NCI-H2107 treated with DMSO at 0.1 percent for 48 hours (cell line): ENCODE measurements around the gene RALGPS1.

Experiments
- DNase-seq: peaks from one replicate; lab custom pipeline; 2025; ENCODE audit not compliant: unreplicated experiment; lab: John Stamatoyannopoulos, UW

Gene RALGPS1

DNA sequence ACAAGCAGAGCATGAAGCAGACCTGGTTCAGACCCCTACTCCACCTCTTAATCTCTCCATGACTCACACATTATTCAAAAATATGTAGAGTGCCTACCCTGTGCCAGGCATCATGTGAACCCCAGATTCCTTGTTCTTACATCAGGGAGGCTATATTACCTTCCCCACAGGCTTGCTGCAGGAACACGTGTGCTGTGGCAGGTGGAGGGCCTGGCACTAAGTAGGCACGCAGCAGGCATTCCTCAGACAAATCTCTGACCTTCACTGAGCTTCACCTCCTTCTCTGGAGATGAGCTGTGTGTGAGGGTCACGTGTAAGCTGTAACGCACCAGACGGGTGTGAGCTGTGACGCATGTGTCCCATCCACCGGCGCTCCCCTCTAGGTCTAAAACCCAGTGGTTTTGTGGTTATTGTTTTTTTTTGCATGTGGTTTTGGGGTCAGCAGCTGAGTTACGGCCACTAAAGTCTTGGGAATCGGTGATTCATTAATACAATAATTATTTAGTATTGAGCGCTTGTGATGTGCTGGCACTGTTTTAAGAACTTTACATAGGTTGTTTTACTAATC lies 177.5 kb downstream of the RALGPS1 start:
- no peak for DNase-seq

DNA sequence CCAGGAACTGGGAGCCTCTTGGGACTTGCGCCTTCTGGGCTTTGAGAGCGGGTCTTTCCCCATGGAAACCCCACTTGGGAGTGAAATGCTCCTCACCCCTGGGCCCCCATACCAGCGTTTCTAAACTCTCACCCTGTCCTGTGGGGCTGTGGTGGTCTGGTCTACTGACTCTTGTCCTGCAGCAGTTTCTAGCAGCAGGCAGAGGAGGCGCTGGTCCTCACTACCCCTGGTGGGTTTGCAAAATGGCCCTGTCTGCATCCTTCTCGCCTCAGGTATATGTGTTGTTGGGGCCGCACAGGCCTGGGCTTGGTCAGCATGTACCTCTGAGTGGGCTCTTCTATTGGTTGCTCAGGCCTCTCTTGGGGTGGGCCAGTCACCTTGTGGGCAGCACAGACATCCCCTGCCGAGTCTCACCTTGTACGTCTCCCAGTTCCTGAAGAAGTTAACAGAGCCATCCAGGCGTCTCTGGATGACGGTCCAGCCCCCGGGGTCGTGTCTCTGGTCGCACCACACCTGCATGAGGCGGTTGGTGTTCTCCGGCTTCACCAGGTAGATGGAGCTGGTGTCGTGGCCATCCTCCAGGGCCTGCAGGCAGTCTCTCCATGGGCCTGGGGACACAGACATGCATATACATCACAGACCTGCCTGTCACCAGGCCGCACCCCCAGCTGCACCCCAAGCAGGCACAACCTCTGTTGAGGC lies 178.9 kb downstream of the RALGPS1 start:
- no peak for DNase-seq

DNA sequence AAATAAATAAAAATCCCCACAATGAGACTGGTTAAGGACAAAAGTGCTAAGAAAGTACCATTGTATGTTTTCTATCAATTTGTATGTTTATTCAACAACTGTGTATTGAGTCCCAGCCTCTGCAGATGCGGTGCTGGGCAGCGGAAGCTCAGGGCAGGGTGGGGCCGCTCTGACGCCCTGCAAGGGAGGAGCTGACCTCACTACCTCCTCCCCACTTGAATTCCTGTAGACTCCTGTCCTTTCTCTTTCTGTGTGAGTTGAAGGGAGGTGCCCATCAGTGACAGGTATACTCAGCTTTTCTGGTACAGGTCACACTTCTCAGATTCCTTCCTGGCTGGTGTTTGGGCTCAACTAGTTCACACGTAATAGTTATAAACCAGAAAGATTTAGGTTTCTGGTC lies 180.8 kb downstream of the RALGPS1 start:
- no peak for DNase-seq

DNA sequence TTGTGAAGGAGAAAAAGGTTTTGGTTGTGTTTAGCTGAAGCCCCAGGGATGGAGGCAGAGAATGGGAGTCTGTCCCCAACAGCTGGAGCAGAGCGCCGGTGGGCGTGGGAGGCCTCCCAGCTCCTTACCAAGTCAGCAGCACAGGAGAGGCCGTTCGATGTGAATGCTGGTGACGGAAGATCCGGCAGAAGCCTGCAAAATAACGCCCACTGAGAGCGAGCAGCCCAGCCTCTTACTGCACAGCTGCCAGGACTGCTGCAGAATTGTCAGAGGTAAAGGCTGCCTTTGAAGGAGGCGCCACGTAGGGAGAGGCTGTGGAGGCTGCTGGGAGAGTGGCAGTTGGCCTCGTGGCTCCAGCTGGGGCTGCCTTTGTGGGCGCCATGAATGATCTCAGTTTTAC lies 181.6 kb downstream of the RALGPS1 start:
- no peak for DNase-seq

DNA sequence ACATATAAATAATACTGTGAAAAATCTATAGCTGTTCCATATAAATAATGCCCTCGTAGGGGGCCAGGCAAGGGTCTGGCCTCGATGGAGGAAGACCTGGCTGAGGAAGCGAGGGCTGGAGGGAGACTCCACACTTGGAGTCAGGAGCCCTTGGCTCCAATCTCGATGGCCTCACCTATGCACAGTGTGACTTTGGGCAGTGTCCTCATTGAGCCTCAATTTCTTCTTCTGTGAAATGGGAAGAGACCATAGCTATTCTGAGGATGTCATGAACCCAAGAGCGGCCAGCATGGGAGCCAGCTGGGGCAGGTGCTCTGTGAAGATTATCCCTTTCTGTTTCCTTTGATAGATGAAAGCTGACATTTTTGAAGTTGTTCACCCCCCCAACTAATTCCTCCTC lies 183.1 kb downstream of the RALGPS1 start:
- DNase-seq, result no peak

DNA sequence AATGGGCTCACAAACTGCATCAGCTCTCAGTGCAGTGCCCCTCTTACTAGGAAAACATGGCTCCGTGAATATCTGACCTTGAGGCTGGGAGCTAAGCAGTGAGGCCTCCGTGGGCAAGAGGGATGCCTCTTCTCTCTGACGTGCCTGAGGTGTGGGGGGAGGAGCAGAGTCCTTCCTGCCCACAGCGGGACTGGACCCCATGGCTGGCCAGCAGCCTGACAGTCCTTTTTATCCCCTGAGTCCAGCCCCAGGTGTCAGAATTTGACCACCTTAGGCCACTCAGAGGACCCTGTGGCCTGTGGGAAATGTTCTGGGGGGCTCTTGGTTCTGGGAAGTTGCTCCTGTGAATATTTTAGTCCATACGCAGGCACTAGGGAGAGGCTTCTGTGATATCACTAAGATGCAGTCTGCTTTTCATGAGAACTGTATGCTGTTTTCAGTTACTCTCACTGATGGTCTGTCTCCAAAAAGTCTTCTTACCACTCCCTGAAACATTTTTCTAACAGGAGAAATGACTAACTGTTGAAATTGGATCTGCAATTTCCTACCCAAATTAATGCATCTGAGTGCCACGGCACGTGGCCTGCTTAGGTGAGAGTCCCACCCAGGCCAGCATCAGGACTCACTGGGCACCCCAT lies 184.5 kb downstream of the RALGPS1 start:
- no peak for DNase-seq

DNA sequence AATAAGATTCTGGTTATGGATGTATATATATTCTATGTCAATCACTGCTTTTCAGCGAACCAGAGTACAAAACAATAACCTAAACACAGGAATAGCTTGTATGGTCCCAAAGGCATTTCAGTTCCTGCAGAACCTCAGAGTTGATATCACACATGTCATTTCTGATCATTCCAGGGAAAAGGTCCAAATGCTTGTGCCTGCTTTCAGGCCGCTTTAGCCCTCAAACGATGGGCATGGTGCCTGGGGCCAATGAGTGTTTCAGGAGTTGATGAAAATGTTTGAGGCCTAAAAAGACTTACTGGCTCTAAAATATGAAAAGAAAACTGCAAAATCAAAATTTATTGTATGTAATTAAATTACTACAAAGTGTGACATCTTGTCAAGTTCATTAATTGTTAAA lies 185.1 kb downstream of the RALGPS1 start:
- no peak for DNase-seq

DNA sequence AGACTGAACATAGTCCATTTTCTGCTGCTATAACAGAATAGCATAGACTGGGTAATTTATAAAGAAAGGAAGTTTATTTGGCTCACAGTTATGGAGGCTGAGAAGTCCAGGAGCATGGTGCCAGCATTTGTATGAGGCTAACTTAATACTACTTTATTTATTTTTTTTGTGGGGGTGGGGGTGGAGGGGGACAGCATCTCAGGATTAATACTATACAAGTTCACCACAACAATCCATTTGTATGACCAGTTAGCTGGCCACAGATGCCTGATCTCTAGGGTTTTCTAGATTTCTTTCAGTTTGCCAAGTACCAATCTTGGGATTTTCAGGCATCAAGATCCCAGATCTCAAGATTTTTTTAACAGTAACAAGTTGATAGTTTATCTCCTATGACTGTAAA lies 187.6 kb downstream of the RALGPS1 start:
- DNase-seq, result no peak

DNA sequence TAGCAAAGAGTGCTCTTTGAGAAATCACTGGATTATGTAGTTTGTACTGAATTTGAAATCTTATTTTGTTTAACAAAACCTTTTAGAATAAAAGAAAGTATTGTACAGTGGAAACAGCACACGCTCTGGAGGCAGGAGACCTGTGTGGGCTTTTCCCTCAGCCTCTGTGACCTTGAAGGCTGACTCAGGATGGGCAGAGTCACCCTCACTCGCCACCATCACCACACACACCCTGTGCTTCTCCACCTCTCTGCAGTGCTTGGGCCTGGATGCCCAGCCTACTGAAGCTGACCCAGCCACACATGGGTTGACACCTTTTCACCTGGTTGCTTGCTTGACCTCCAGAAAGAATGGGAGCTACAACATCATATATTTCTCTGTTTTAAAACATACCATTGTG lies 188.2 kb downstream of the RALGPS1 start:
- DNase-seq, result no peak

DNA sequence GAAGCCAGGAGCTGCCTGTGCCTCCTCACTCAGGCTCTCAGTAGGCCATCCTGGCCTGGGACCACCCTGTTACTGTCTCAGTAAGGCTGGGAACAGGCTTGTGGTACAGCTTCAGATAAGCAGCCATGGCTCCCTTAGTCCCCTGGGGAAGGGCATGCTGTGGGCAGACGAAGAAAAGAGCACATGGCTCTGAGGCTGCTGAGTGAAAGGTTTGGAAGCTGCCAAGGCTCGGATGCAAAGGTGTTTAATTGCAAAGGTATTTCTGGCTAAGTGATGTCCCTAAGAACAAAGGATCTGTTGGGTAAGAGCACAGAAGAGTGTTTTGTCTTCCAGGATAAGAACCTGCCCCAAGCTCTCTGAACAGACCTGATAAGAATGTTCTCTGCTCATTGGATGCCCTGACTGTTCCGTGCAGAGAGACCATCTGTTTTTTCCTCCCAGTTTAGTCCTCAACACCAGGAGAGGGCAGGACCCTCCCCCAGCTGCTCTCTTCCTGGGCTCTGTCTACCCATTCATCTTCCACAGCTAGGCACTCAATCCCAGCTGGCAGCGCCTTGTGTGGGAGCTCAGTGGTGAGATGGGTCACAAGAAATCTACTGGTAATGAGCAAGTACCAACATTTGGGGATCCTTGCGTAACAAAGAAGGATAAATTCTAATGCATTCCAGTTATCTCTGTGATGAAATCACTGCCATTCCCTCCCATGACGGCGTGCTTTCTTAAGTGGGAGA lies 190.2 kb downstream of the RALGPS1 start:
- no peak for DNase-seq

DNA sequence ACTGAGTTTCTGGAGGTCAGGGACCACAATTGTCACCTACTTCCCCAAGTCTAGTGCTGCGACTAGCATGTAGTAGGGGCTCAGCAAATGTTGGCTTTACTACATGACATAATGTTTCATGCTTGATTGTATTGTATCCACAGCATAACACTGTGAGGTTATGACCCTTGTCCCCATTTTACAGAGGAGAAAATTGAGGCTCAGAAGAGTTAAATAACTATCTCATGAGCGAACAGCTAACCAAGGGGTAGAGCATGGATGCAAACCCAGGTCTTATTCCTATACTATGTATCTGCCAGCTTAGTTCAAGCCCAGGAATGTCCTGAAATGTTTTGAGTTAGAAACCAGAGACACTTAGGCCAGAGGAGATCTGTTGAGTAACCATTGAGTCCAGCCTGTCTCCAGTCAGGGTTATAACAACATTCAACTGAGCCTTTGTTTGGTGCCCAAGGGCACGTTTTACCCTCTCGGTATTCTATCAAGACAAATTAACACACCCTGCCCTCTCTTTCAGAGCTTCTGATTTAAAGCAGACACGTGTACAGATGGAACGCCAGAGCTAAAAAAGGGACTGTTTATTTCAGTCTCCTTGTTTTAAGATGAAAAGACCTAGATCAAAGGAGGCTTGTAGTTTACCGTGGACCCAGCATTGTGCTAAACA lies 191.4 kb downstream of the RALGPS1 start:
- DNase-seq, result no peak

DNA sequence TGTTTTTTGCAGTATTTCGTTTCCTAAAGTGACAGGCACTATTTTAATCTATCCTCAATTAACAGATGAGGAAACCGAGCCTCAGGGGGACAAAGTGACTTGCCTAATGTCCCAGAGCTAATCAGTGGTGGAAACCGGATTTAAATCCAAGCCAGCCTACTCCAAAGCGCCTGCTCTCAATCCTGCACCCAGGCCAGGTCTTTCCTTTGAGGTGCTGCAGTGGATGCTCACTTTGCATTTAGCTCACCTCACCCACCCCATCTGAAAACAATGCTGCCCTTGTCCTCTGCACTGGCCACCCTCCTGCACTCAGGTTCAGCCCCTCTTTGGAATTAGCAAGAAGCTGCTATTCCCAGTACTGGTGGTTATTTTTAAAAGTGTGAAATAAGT lies 191.9 kb downstream of the RALGPS1 start:
- DNase-seq, result no peak

DNA sequence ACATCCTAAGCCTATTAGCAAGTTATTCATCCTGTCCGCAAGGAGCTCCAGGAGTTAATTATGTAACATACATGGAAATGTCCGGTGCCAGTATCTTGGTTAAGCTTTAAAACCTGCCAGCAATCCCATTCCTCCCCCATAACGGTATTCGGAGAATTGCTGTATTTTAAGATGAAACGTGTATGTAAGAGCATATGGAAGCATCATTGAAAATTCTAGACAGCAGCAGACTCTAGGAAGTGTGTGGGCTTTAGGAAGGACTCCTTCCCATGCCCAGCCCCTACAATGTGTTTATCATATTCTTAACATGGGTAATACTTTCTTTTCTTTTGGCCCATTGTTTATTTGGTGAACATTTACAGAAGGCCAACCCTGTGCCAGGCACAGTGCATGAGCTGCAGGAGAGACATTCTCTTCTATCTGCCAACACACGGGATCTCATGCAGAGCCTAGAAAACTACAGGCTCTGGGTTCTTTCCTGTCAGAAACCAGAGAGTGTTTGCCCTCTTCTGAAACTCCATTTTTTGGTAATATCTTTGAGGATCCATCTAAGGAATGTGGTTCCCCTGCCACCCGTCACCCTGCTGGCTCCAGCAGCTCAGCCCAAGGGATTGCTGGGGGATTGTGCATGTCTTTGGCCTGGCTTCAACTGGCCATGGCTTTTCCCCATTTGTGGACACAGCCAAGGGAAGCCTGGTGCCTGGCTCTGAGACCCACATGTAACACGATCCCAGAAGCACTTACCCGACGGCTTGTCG lies 192.8 kb downstream of the RALGPS1 start:
- no peak for DNase-seq

DNA sequence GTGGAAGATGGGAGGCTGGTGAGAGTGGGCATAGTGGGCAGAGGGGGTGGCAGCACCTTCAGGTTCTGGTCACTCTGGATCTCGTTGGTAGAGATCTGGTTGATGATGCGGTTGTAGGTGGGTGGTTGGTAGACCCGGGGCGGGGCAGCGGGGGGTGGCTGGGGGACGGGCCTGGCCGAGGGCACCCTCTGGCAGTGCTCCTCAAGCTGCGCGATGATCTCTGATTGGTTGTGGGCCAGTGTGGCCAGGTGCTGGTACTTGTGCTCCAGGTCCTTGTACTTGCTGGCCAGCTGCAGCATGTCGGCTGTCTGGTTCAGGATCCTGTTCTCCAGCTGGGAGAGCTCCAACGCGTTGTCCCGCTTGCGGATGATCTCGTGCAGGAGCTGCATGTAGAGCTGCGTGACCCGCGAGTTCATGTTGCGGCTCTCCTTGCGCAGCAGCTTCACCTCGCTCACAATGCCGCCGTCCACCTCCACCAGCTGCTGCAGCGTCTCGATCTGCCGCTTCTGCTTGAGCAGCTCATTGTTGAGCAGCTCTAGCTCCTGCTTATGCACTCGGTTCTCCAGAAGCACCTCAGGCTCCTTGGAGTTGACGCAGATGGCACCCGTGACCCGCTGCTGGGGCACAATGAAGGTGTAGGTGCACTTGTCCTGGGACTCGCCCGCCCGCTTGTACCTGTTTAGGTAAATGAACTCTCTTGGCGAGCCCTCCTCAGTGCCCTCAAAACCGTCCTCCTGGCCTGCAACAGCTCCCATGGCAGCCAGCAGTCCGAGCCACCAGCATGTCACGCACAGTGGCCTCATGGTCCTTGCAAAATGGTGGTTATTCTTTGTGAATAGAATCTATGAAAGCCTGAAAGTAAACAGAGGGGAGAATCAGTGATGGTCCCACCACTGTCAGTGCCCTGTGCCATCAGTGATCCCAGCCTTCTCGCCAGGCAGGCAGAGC lies 193.6 kb downstream of the RALGPS1 start:
- DNase-seq, result no peak

DNA sequence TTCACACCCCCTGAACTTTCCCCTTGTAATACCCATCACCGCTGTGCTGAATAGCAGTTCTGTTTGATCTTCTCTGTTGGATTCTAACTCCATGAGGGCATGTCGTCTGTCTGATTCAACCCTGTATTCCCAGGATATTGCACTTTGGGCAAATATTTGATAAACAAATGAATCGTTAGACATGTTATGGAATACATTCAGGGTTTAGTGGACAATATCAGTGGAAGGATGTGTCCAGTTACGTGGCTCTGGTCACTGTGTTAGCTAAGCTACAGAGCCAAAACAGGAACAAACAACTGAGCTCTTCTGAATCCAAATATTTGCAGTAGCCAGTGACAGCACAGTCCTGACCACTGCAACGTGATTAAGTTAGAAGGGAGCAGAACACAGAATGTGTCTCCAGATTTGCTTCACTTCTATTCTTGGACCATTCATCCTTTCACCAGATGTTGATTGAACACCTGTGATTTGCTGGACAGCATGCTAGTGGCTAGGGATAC lies 194.7 kb downstream of the RALGPS1 start:
- no peak for DNase-seq

DNA sequence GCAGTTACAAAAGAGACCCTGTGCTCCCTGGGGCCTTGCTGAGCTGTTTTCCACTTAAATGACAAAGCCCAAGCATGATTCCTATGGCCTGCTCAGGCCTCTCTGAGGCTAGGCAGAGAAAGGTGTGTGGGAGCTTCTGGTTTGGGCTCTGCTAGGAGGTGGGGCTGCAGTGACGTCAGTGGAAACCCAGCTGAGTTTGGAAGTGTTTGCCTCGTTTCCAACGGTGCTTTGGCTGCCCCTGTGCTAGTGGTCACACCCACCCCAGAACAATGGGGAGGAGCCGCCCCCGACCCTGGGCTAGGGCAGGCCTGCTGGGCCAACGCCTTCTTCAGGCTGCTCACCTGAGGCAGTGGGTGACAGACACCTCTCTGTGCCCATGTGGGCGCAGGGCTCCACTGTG lies 197.5 kb downstream of the RALGPS1 start:
- no peak for DNase-seq

DNA sequence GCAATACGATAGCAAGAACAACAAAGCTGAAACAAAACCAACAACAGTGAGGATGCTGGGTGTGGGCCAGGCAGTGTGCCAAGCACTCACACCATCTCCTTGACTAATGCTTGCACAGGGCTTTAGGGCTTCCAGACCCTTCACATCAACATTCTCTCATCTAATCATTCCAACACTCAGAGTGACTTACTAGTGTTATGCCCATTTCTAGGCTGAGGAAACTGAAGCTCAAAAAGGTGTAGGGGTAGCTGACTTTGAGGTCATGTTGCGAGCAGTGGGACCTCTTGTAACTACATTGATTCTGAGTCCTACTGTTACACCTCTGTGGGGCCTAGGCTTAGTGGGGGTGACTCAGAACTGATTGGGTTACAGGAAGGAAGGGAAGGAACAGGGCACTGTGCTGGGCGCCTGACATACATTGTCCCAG lies 198.2 kb downstream of the RALGPS1 start:
- DNase-seq, result no peak

DNA sequence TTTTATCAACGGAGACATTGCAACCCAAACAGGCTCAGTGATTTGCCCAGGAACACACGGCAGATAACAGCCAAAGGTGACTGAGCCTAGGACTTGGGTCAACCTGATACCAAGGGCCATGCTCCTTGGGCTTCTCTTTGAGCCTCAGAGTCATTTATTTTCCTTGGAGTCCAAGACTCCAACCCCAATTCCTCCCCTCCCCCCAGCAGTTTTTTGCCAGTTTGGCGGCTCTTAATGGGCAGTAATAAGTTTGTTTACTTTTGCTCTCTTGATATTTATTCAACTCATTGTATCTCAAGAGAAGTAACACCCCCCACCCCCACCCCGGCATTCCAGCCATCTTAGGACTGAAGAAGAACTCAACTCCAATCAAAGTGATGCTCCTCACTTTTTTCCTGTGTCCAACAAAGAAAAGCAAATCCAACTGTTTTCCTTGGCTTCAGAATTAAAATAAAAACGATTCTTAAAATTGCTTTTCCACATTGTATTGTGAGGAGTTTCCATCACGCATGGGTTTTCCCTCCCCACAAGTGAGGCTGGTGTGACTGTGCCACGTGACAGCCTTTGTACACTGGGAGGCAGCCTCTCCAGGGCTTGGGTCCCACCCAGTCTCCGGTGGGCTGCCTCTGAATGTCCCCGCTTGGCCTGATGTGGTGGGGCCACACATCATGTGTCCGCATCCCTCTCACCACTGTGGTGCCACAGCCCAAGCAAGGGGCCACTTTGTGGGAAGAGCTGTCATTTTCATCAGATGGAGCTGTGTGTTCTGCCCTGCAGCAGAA lies 198.8 kb downstream of the RALGPS1 start:
- no peak for DNase-seq

DNA sequence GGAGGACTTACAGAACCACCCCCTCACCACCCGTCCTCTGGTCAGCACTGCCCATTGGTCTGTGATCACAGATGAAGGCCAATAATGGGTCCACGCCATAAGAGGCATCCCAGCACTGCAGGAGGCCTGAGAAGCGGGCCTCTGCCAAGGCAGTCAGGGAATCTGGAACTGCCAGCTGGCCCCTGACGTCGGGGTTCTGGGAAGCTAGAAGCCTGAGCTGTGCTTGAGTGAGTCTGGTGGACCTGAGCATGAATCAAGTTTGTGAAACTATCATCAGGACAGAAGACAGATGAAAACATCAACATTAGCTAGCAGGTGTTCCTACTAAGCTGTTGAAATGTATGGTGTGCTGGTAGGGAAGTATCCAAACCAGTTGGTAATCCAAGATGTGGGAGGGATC lies 200.0 kb downstream of the RALGPS1 start:
- no peak for DNase-seq
